ENCODE measurements around the gene FBRS. TPM values are rescaled to one million over a fixed set of nuclear protein-coding genes. Genes with fewer than 3 reads are reported as not detected.

FBRS gene
- total and polyA plus RNA-seq, 3 donors from 2014 or later = 140 to 302 (median 165) TPM

- no peaks in the 10 kb centered on the region for H3K27me3 ChIP-seq
- no peak for TF ChIP-seq POLR2A (IDR thresholded peaks at IDR 0.05)
- TF ChIP-seq, protein P1, sequence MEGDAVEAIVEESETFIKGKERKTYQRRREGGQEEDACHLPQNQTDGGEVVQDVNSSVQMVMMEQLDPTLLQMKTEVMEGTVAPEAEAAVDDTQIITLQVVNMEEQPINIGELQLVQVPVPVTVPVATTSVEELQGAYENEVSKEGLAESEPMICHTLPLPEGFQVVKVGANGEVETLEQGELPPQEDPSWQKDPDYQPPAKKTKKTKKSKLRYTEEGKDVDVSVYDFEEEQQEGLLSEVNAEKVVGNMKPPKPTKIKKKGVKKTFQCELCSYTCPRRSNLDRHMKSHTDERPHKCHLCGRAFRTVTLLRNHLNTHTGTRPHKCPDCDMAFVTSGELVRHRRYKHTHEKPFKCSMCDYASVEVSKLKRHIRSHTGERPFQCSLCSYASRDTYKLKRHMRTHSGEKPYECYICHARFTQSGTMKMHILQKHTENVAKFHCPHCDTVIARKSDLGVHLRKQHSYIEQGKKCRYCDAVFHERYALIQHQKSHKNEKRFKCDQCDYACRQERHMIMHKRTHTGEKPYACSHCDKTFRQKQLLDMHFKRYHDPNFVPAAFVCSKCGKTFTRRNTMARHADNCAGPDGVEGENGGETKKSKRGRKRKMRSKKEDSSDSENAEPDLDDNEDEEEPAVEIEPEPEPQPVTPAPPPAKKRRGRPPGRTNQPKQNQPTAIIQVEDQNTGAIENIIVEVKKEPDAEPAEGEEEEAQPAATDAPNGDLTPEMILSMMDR (IDR thresholded peaks at IDR 0.05) = peak in 2 of 3 experiments; percentile 63 to 70
- intact Hi-C loops (cut with DNase I; ENCODE audit: low total_unique reads) = no loop called here
- 0% methylated on average over 12 to 50 of the region's 71 CpGs for WGBS, 2 donors
- H3K9me3 ChIP-seq = no peaks in the 10 kb centered on the region
- peaks cover 12% of the 10 kb centered on the region for H3K4me1 ChIP-seq
- H3K36me3 ChIP-seq (ENCODE audit: low read depth, missing control alignments) = no peaks in the 10 kb centered on the region
- H3K4me3 ChIP-seq = peak overlapping the region; percentile 78 to 97
- H3K27ac ChIP-seq = peak overlapping the region; percentile 92 to 95
- peak; percentile 60 for DNase-seq
Observed at GRCh38 chr16:30651124-30652004, 6.9 kb upstream of the FBRS start.

- 9 to 11% methylated on average over 2 of the region's 2 CpGs for WGBS, 2 donors
- Histone ChIP-seq H3K9me3 (no peaks in the 10 kb centered on the region), H3K4me1 (peaks cover 17% of the 10 kb centered on the region), H3K4me3 (peak overlapping the region; percentile 78 to 97), H3K36me3 (ENCODE audit: low read depth, missing control alignments) (no peaks in the 10 kb centered on the region), H3K27me3 (no peaks in the 10 kb centered on the region), H3K27ac (peak overlapping the region; percentile 92 to 95)
- intact Hi-C loops (cut with DNase I; ENCODE audit: low total_unique reads) = no loop called here
- TF ChIP-seq POLR2A (IDR thresholded peaks at IDR 0.05) = no peak
- TF ChIP-seq, protein P1 (IDR thresholded peaks at IDR 0.05) = no peak
- DNase-seq = no peak
Observed at GRCh38 chr16:30652005-30652296, 6.3 kb upstream of the FBRS start.

- TF ChIP-seq, protein P1 (IDR thresholded peaks at IDR 0.05) = no peak
- no peak for TF ChIP-seq POLR2A (IDR thresholded peaks at IDR 0.05)
- Histone ChIP-seq H3K4me1 (peaks cover 23% of the 10 kb centered on the region), H3K4me3 (no peak overlapping the region), H3K27me3 (no peaks in the 10 kb centered on the region), H3K36me3 (ENCODE audit: low read depth, missing control alignments) (no peaks in the 10 kb centered on the region), H3K27ac (no peak overlapping the region), H3K9me3 (no peaks in the 10 kb centered on the region)
- no peak for DNase-seq
- intact Hi-C loops (cut with DNase I; ENCODE audit: low total_unique reads) = no loop called here
- 91 to 94% methylated on average over 18 of the region's 18 CpGs for WGBS, 2 donors
Observed at GRCh38 chr16:30652718-30653117, 5.5 kb upstream of the FBRS start.

GRCh38 chr16:30654856-30655255 is 3.4 kb upstream of the FBRS start:
- no peak overlapping the region for H3K4me3 ChIP-seq
- DNase-seq = no peak
- no peaks in the 10 kb centered on the region for H3K36me3 ChIP-seq (ENCODE audit: low read depth, missing control alignments)
- H3K27me3 ChIP-seq = no peaks in the 10 kb centered on the region
- H3K4me1 ChIP-seq = peaks cover 24% of the 10 kb centered on the region
- no peak overlapping the region for H3K27ac ChIP-seq
- TF ChIP-seq, protein P1 (IDR thresholded peaks at IDR 0.05) = no peak
- no peak for TF ChIP-seq POLR2A (IDR thresholded peaks at IDR 0.05)
- H3K9me3 ChIP-seq = no peaks in the 10 kb centered on the region
- intact Hi-C loops (cut with DNase I; ENCODE audit: low total_unique reads) = no loop called here
- 93% methylated on average over 17 to 18 of the region's 18 CpGs for WGBS, 2 donors

Data from testis (tissue), 3 donors.